Measurements from ENCODE around the gene MLKL. TPM values are rescaled to one million over a fixed set of nuclear protein-coding genes. Genes with fewer than 3 reads are reported as not detected.

The MLKL gene
- total RNA-seq, 3 donors from 2014 or later = 10.5 to 23.4 (median 18.0) TPM

DNA sequence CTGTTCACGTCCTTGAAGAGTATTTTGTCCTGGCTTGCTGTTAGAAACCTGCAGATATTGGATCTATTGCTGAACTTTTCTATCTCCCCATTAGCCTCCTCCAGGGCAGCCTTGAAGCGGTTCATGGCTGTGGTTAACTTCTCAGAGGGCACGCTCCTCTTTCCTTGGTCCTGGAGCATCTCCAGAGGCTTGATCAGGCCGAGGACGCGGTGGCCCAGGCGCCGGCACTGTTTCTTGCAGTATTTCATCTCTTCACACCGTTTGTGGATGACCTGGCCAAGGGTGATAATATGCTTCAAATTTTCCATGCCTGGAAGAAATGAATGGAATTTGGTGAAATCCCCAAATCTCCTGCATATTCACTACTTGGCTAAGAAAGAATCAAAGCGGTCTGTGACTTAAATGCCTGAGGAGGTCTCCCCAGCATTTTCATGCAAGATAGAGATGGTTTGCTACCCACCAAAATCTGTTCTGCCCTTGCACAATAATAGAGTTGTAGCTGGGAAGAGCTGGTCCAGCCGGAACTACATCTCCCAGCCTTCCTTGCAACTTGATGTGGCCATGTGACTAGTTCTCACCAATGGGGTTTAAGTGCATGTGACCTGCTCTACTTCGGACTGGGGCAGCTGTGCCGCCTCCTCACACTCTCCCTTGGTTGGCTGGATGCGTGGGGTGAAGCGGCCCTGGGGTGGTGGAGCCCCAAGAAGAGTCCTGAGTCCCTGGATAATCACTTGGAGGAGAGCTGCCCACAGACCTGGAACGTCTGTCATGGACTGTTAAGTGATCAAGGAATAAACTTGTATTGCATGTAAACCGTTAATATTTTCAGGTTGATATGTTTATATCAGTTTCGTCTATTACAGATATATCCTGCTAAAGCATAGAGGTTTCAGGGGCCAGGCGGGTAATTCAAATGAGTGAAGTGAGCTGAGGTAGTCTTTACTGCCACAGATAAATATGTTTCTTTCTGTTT lies 4.9 kb downstream of the MLKL start:
- H3K36me3 ChIP-seq (ENCODE audit: low read depth) = peaks cover 6% of the 10 kb centered on the region
- DNase-seq (peak; percentile 73 to 90 (median 79)), ATAC-seq (peak; percentile 84)
- H3K9me3 ChIP-seq = no peaks in the 10 kb centered on the region
- H3K4me3 ChIP-seq = no peak overlapping the region
- H3K4me1 ChIP-seq (ENCODE audit: low read depth) = peaks cover 17% of the 10 kb centered on the region
- TF ChIP-seq, protein P1, sequence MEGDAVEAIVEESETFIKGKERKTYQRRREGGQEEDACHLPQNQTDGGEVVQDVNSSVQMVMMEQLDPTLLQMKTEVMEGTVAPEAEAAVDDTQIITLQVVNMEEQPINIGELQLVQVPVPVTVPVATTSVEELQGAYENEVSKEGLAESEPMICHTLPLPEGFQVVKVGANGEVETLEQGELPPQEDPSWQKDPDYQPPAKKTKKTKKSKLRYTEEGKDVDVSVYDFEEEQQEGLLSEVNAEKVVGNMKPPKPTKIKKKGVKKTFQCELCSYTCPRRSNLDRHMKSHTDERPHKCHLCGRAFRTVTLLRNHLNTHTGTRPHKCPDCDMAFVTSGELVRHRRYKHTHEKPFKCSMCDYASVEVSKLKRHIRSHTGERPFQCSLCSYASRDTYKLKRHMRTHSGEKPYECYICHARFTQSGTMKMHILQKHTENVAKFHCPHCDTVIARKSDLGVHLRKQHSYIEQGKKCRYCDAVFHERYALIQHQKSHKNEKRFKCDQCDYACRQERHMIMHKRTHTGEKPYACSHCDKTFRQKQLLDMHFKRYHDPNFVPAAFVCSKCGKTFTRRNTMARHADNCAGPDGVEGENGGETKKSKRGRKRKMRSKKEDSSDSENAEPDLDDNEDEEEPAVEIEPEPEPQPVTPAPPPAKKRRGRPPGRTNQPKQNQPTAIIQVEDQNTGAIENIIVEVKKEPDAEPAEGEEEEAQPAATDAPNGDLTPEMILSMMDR (IDR thresholded peaks at IDR 0.05) = no peak
- intact Hi-C loops (cut with DNase I, micrococcal nuclease) = no loop called here

GRCh38 chr16:74691093-74691855 lies 9.4 kb downstream of the MLKL start:
- Histone ChIP-seq H3K36me3 (ENCODE audit: low read depth) (peaks cover 6% of the 10 kb centered on the region), H3K4me1 (ENCODE audit: low read depth) (peaks cover 2% of the 10 kb centered on the region), H3K4me3 (no peak overlapping the region), H3K9me3 (no peaks in the 10 kb centered on the region)
- intact Hi-C loops (cut with DNase I, micrococcal nuclease) = no loop called here
- no peak for DNase-seq
- ATAC-seq = no peak
- TF ChIP-seq, protein P1 (IDR thresholded peaks at IDR 0.05) = no peak

DNA sequence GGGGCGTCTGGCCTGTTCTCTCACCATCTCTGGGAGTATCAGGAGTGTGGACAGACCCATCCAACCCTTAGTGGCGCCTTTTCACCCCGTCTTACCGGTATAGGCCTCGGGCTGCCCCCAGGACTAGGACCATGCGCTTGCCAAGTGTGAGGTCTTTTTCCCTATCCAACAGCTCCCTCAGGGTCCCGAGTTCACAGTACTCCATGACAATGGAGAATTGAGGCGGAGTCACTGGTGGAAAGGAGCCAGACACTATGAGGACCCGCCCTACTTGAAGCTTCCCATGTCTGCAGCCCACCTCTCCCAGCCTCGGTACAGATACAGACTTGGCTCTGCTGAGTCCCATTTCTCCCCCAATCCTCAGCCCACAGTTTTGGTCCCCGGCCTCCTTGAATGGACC lies 18.1 kb downstream of the MLKL start:
- ATAC-seq (no peak), DNase-seq (no peak)
- H3K9me3 ChIP-seq = no peaks in the 10 kb centered on the region
- intact Hi-C loops (cut with DNase I, micrococcal nuclease) = no loop called here
- no peaks in the 10 kb centered on the region for H3K36me3 ChIP-seq (ENCODE audit: low read depth)
- TF ChIP-seq, protein P1 (IDR thresholded peaks at IDR 0.05) = no peak
- H3K4me3 ChIP-seq = no peak overlapping the region
- H3K4me1 ChIP-seq (ENCODE audit: low read depth) = no peaks in the 10 kb centered on the region

DNA sequence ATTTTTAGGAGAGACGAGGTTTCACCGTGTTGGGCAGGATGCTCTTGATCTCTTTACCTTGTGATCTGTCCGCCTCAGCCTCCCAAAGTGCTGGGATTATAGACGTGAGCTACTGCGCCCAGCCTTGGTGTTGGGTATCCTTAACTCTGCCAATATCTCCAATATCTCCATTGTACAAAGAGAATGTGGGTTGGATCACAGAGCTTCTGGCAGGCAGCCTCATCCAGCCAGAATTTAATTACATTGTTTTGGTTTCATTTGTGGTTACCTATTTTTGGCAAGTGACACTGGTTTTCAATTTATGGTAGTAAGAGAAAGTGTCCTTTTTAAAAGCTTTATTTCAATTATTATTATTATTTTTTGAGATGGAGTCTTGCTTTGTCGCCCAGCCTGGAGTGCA lies 20.0 kb downstream of the MLKL start:
- ATAC-seq (no peak), DNase-seq (no peak)
- Histone ChIP-seq H3K36me3 (ENCODE audit: low read depth) (no peaks in the 10 kb centered on the region), H3K4me1 (ENCODE audit: low read depth) (no peaks in the 10 kb centered on the region), H3K9me3 (no peaks in the 10 kb centered on the region), H3K4me3 (no peak overlapping the region)
- TF ChIP-seq, protein P1 (IDR thresholded peaks at IDR 0.05) = no peak
- intact Hi-C loops (cut with DNase I, micrococcal nuclease) = no loop called here

GRCh38 chr16:74679983-74680382 lies 20.7 kb downstream of the MLKL start:
- Histone ChIP-seq H3K4me1 (ENCODE audit: low read depth) (no peaks in the 10 kb centered on the region), H3K36me3 (ENCODE audit: low read depth) (no peaks in the 10 kb centered on the region), H3K9me3 (no peaks in the 10 kb centered on the region), H3K4me3 (no peak overlapping the region)
- intact Hi-C loops (cut with DNase I, micrococcal nuclease) = no loop called here
- DNase-seq = no peak
- ATAC-seq = no peak
- TF ChIP-seq, protein P1 (IDR thresholded peaks at IDR 0.05) = no peak
